Placental pericyte (primary cell): Measurements from ENCODE around the gene FOXA1. TPM values are rescaled to one million over a fixed set of nuclear protein-coding genes. Genes with fewer than 3 reads are reported as not detected.

ENCODE experiments used
- total RNA-seq: library from RNA; depleted of rRNA; stranded (reverse); fragments of >200 nt; gene quantifications from 2 replicates; pipeline ENCODE4 v1.2.3, GENCODE V29; 2012

FOXA1 gene
- under 0.01 TPM in 1 of 2 replicates, not detected in the other for total RNA-seq

DNA sequence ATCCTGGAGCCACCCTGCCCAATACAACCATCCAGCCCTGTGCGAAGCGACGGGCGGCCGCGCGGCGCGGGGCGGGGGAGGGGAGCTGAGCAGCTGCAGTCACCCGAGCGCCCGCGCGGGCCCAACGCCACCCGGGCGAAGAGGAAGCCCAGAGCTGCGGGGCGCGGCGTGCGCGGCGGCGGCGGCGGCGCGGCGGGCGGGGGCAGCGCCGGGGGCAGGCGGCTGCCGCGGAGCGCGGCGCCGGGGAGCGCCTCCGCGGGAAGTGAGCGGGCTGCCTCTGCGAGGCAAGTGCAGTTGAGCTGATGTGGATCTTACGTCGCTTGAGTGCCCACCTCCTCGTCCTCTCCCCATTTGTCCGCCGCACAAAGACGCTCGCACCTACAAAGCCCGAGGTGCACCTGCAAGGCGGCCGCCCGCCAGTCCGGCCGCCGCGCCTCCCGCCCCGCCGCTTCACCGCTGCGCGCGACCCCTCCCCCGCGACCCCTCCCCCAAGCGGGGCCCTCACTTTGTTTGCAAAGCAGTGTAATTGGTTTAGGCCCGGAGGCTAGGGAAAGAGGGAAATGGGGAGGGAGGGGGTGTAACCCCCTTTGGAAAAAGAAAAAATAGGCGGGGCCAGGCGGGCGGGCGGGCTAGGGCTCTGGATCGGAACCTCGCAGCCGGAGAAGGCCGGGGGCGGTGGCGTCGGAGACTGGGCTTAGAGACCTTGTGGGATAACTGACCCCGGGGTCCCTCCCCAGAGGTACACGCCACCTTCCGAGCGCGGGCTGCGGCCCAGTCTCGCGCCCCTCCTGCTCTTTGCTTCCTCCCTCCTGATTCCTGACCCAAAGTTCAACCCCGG lies at the start of gene FOXA1, which contains the start of gene TTC6:
Gene FOXA1 (minus strand): TSS at position 279 of the 838 bp plus-strand sequence. CDS start 277 bp downstream, at position 2.
Gene TTC6 (plus strand): TSS at position 659 of the 838 bp plus-strand sequence. CDS start 26,436 bp downstream, outside the sequence.

Other genes with a start within 250 kb of the FOXA1 start
- 0.14 TPM in 1 of 2 replicates, not detected in the other for gene TTC6, start 380 bp upstream of the FOXA1 start, total RNA-seq